H1 (cell line): ENCODE results near the gene GABARAPL1. TPM values are rescaled to one million over a fixed set of nuclear protein-coding genes. Genes with fewer than 3 reads are reported as not detected.

ENCODE experiments used
- CTCF ChIA-PET: fragments of 300-600 bp; sonication (Branson Sonifier 250); formaldehyde crosslinking; loops from one replicate; lab custom pipeline; 2021; ENCODE audit not compliant: partially characterized antibody; lab: Charles Lee
- POLR2A ChIA-PET: fragments of 300-600 bp; sonication (Branson Sonifier 250); formaldehyde crosslinking; loops from one replicate; lab custom pipeline; 2021; ENCODE audit warnings: inconsistent platforms; ENCODE audit not compliant: partially characterized antibody; lab: Charles Lee
- DNase-seq, 2 experiments: peaks; one replicate each; pipeline versions ENCODE4 v3.0.0 to v3.0.0-alpha.2; 2010 to 2022; ENCODE audit warnings: low spot score in 2 of 2, low read depth in 1 of 2, mixed read lengths in 1 of 2
- FAIRE-seq: peaks from 2 replicates; lab custom pipeline; 2011; peaks lifted over from hg19 to GRCh38; lab: Jason Lieb, UNC
- H2AFZ ChIP-seq: 2 replicates; pipeline ENCODE4 v1.8.1; 2012; ENCODE audit warnings: low read length, inconsistent platforms
- H2AK5ac ChIP-seq: 2 replicates; pipeline ENCODE4 v1.6.1; 2013; ENCODE audit warnings: low read depth, low read length
- H2BK120ac ChIP-seq: replicated peaks from 2 replicates; pipeline ENCODE3; 2013; ENCODE audit warnings: low read depth, low read length, inconsistent platforms
- H2BK12ac ChIP-seq: 2 replicates; pipeline ENCODE4 v1.6.1; 2013; ENCODE audit warnings: low read depth, low read length
- H2BK15ac ChIP-seq: 2 replicates; pipeline ENCODE4 v1.6.1; 2013; ENCODE audit warnings: low read length
- H2BK20ac ChIP-seq: 2 replicates; pipeline ENCODE4 v1.6.1; 2013; ENCODE audit warnings: low read length
- H2BK5ac ChIP-seq: 2 replicates; pipeline ENCODE4 v1.6.1; 2013; ENCODE audit warnings: low read depth, low read length
- H3K14ac ChIP-seq: 2 replicates; pipeline ENCODE4 v1.6.1; 2013; ENCODE audit warnings: inconsistent platforms; ENCODE audit not compliant: insufficient read length
- H3K18ac ChIP-seq: 2 replicates; pipeline ENCODE4 v1.6.1; 2013; ENCODE audit warnings: low read length; ENCODE audit errors: extremely low read depth
- H3K23ac ChIP-seq: 2 replicates; pipeline ENCODE4 v1.6.1; 2013; ENCODE audit warnings: inconsistent platforms; ENCODE audit not compliant: insufficient read length
- H3K23me2 ChIP-seq: 2 replicates; pipeline ENCODE4 v1.6.1; 2013; ENCODE audit warnings: low read depth, low read length
- H3K27ac ChIP-seq: 2 replicates; pipeline ENCODE4 v1.6.1; 2011; ENCODE audit warnings: low read depth, low read length, inconsistent platforms
- H3K27me3 ChIP-seq, 4 experiments: replicated peaks in 1 of 4; 1 replicate in 1 of 4; 2 replicates in 3 of 4; pipeline versions ENCODE4 v1.6.1 to v1.8.1; 2011 to 2013; ENCODE audit warnings: low read length in 3 of 4, mild to moderate bottlenecking in 3 of 4, inconsistent platforms in 2 of 4, mixed read lengths in 2 of 4, moderate library complexity in 1 of 4; ENCODE audit not compliant: control insufficient read depth in 3 of 4, insufficient read depth in 3 of 4; ENCODE audit errors: extremely low read depth in 1 of 4
- H3K36me3 ChIP-seq, 4 experiments: 2 replicates each; pipeline versions ENCODE4 v1.6.1 to v1.8.1; 2011 to 2013; ENCODE audit warnings: mild to moderate bottlenecking in 4 of 4, low read length in 3 of 4, moderate library complexity in 2 of 4, control low read depth in 1 of 4, inconsistent platforms in 1 of 4; ENCODE audit not compliant: insufficient read depth in 4 of 4, control insufficient read depth in 2 of 4
- H3K4ac ChIP-seq: replicated peaks from 2 replicates; pipeline ENCODE3; 2013; ENCODE audit warnings: low read length, low read depth, mixed read lengths, inconsistent platforms; ENCODE audit not compliant: insufficient read length
- H3K4me1 ChIP-seq, 4 experiments: replicated peaks in 1 of 4; 1 replicate in 1 of 4; 2 replicates in 3 of 4; pipeline versions ENCODE4 v1.6.1 to v1.8.1; 2011 to 2013; ENCODE audit warnings: low read length in 3 of 4, inconsistent platforms in 2 of 4, mixed read lengths in 1 of 4; ENCODE audit not compliant: insufficient read depth in 4 of 4, control insufficient read depth in 3 of 4
- H3K4me2 ChIP-seq, 2 experiments: 2 replicates each; pipeline versions ENCODE4 v1.6.1 to v1.8.1; 2011 to 2013; ENCODE audit warnings: low read depth in 2 of 2, low read length in 2 of 2, control low read depth in 1 of 2, inconsistent platforms in 1 of 2, mild to moderate bottlenecking in 1 of 2; ENCODE audit not compliant: insufficient read depth in 1 of 2
- H3K4me3 ChIP-seq, 4 experiments: fragments of 200-600, 300-600 bp in 1 of 4; sonication (generic), shearing (Covaris generic), sonication (Bioruptor Twin) in 1 of 4; 2 replicates each; pipeline versions ENCODE4 v1.5.1 to v1.8.1; 2011 to 2016; ENCODE audit warnings: low read length in 4 of 4, low read depth in 3 of 4, control low read depth in 2 of 4, inconsistent platforms in 2 of 4, mild to moderate bottlenecking in 2 of 4, mixed read lengths in 1 of 4, moderate library complexity in 1 of 4; ENCODE audit not compliant: insufficient read depth in 2 of 4; ENCODE audit errors: extremely low read depth in 1 of 4
- H3K56ac ChIP-seq: replicated peaks from 2 replicates; pipeline ENCODE3; 2013; ENCODE audit warnings: low read depth, mild to moderate bottlenecking, mixed read lengths, low read length, inconsistent platforms; ENCODE audit not compliant: insufficient read length
- H3K79me1 ChIP-seq: 2 replicates; pipeline ENCODE4 v1.6.1; 2013; ENCODE audit warnings: low read depth, low read length, control low read depth
- H3K79me2 ChIP-seq, 2 experiments: 2 replicates each; pipeline versions ENCODE4 v1.6.1 to v1.8.1; 2012 to 2013; ENCODE audit warnings: low read length in 2 of 2, mild to moderate bottlenecking in 2 of 2, inconsistent platforms in 1 of 2; ENCODE audit not compliant: insufficient read depth in 2 of 2, control insufficient read depth in 1 of 2
- H3K9ac ChIP-seq, 4 experiments: replicated peaks in 1 of 4; 1 replicate in 1 of 4; 2 replicates in 3 of 4; pipeline versions ENCODE4 v1.6.1 to v1.8.1; 2011 to 2013; ENCODE audit warnings: low read depth in 3 of 4, low read length in 3 of 4, control low read depth in 2 of 4, mild to moderate bottlenecking in 2 of 4, moderate library complexity in 2 of 4, inconsistent platforms in 1 of 4; ENCODE audit errors: extremely low read depth in 1 of 4
- H3K9me3 ChIP-seq, 2 experiments: 2 replicates each; pipeline versions ENCODE4 v1.6.1 to v1.8.1; 2012 to 2013; ENCODE audit warnings: mild to moderate bottlenecking in 2 of 2, moderate library complexity in 2 of 2, control low read depth in 1 of 2, inconsistent platforms in 1 of 2, low read depth in 1 of 2, low read length in 1 of 2, mixed read lengths in 1 of 2; ENCODE audit not compliant: insufficient read depth in 2 of 2
- H4K20me1 ChIP-seq, 2 experiments: replicated peaks in 1 of 2; 2 replicates each; pipeline versions ENCODE3 to v1.8.1; 2011 to 2013; ENCODE audit warnings: inconsistent platforms in 2 of 2, low read length in 2 of 2, mild to moderate bottlenecking in 1 of 2; ENCODE audit not compliant: insufficient read depth in 2 of 2, control insufficient read depth in 1 of 2
- H4K5ac ChIP-seq: 2 replicates; pipeline ENCODE4 v1.6.1; 2013; ENCODE audit warnings: low read length, low read depth, mixed read lengths, inconsistent platforms; ENCODE audit not compliant: insufficient read length
- H4K8ac ChIP-seq: 2 replicates; pipeline ENCODE4 v1.8.0; 2013; ENCODE audit warnings: mild to moderate bottlenecking, moderate library complexity, low read length, inconsistent platforms; ENCODE audit not compliant: insufficient read depth; ENCODE audit errors: extremely low read depth
- H4K91ac ChIP-seq: replicated peaks from 2 replicates; pipeline ENCODE3; 2013; ENCODE audit warnings: low read length, mixed read lengths, inconsistent platforms; ENCODE audit not compliant: insufficient read length
- BRCA1 ChIP-seq: IDR thresholded peaks from 2 replicates; pipeline ENCODE4 v1.6.1; 2012; ENCODE audit warnings: low read depth, low read length, improper control_type of control experiment
- EP300 ChIP-seq, 2 experiments: IDR thresholded peaks; 1 replicate in 1 of 2; 2 replicates in 1 of 2; pipeline ENCODE4 v1.6.1; 2011 to 2012; ENCODE audit warnings: low read depth in 2 of 2, low read length in 2 of 2, mild to moderate bottlenecking in 2 of 2, borderline replicate concordance in 1 of 2, inconsistent platforms in 1 of 2, moderate library complexity in 1 of 2
- HDAC6 ChIP-seq: IDR thresholded peaks from one replicate; pipeline ENCODE4 v1.7.1; 2012; ENCODE audit warnings: low read depth, mild to moderate bottlenecking, inconsistent platforms, low read length, moderate library complexity
- KDM4A ChIP-seq: IDR thresholded peaks from one replicate; pipeline ENCODE4 v1.7.1; 2012; ENCODE audit warnings: low read depth, mild to moderate bottlenecking, moderate library complexity, low read length, inconsistent platforms; ENCODE audit not compliant: severe bottlenecking
- KDM5A ChIP-seq: fragments of 200-600 bp; IDR thresholded peaks from 2 replicates; pipeline ENCODE4 v1.7.1; 2012; ENCODE audit warnings: mild to moderate bottlenecking, low read length, inconsistent platforms, mixed read lengths
- MAFK ChIP-seq: IDR thresholded peaks from 2 replicates; pipeline ENCODE4 v1.6.1; 2012; ENCODE audit warnings: low read depth, mild to moderate bottlenecking, improper control_type of control experiment, low read length
- RFX5 ChIP-seq: IDR thresholded peaks from 2 replicates; pipeline ENCODE4 v1.6.1; 2011; ENCODE audit warnings: low read depth, low read length, improper control_type of control experiment, borderline replicate concordance
- RNF2 ChIP-seq: fragments of 200-900, 300-1000 bp; sonication (generic); IDR thresholded peaks from 2 replicates; pipeline ENCODE4 v1.7.1; 2016; ENCODE audit warnings: borderline replicate concordance, low read depth, mild to moderate bottlenecking, antibody characterized with exemption, low read length; ENCODE audit not compliant: poor library complexity, severe bottlenecking; ENCODE audit errors: missing control alignments
- SP4 ChIP-seq: IDR thresholded peaks from 2 replicates; pipeline ENCODE4 v1.6.1; 2012; ENCODE audit warnings: low read length, inconsistent platforms
- TAF1 ChIP-seq: IDR thresholded peaks from 2 replicates; pipeline ENCODE4 v1.6.1; 2011; ENCODE audit warnings: mild to moderate bottlenecking, low read depth, low read length
- TAF7 ChIP-seq: optimal IDR thresholded peaks from 2 replicates; pipeline ENCODE3; 2011; ENCODE audit warnings: low read depth, mild to moderate bottlenecking, inconsistent platforms, low read length, moderate library complexity, borderline replicate concordance
- WGBS, 2 experiments: shearing (Covaris generic) in 1 of 2; methylation state at CpG; one replicate each; pipeline versions ENCODE4 v1.1.6 to v1.1.7; 2013 to 2015; ENCODE audit warnings: low lambda C conversion rate in 2 of 2, mixed read lengths in 2 of 2, inconsistent platforms in 1 of 2, low coverage in 1 of 2, missing lambda C conversion rate in 1 of 2; ENCODE audit not compliant: insufficient replicate concordance in 2 of 2, insufficient coverage in 1 of 2, insufficient read length in 1 of 2; ENCODE audit errors: extremely low coverage in 1 of 2, missing lambda C conversion rate in 1 of 2; 5-methylcytosine and 5-hydroxymethylcytosine counted together
- polyA plus RNA-seq, 7 experiments: library from polyadenylated mRNA; depleted of rRNA in 3 of 7; stranded (reverse) in 5 of 7; unstranded in 2 of 7; fragments of >200 nt in 5 of 7; fragments of 200-250 nt in 2 of 7; gene quantifications; 1 replicate in 5 of 7; 2 replicates in 1 of 7; 4 replicates in 1 of 7; pipeline versions ENCODE4 v1.2.1 to v1.2.3, GENCODE V29; 2011 to 2013; ENCODE audit warnings: missing spikeins in 2 of 7, mixed read lengths in 2 of 7
- total RNA-seq: library from RNA; stranded (reverse); fragmentation: NEBNext Ultra II Directional; extraction: Animal tissue kit (Norgen Biotek cat#: 25700); gene quantifications from 2 replicates; pipeline ENCODE4 v1.2.1, GENCODE V29; 2021
- TF ChIP-seq, protein P1 (sequence below): IDR thresholded peaks from 2 replicates; pipeline ENCODE4 v1.6.1; 2012; ENCODE audit warnings: low read length, inconsistent platforms

The GABARAPL1 gene
- total and polyA plus RNA-seq, 2 of the 8 experiments (the other 6 are each of a cell fraction or from before 2014, with no cell fraction given) = 56.1 to 87.9 TPM

GRCh38 chr12:10252201-10252600 lies 39.5 kb downstream of the GABARAPL1 start:
- no peak overlapping the region for H4K8ac ChIP-seq
- CTCF ChIA-PET = interaction anchor here (1.2 to 1.3 kb wide), 2 partner anchors 16 to 309 kb away, joined by 3 to 9 read pairs; no protein-coding TSS in a partner anchor
- no peak overlapping the region for H3K4ac ChIP-seq
- DNase-seq = no peak
- no peak overlapping the region for H2BK5ac ChIP-seq
- no peak for FAIRE-seq
- no peak overlapping the region for H3K27ac ChIP-seq
- no peak overlapping the region for H2BK20ac ChIP-seq
- POLR2A ChIA-PET = no interaction called here
- H2BK12ac ChIP-seq = no peak overlapping the region
- no peak overlapping the region for H2AK5ac ChIP-seq
- no peak overlapping the region for H2AFZ ChIP-seq
- no peak overlapping the region for H3K18ac ChIP-seq
- no peak overlapping the region for H2BK15ac ChIP-seq
- H4K5ac ChIP-seq = no peak overlapping the region
- H3K9ac ChIP-seq = no peak overlapping the region
- no peaks in the 10 kb centered on the region; a peak in 1 of 4 replicates for H3K9me3 ChIP-seq
- H4K20me1 ChIP-seq = no peaks in the 10 kb centered on the region
- no peaks in the 10 kb centered on the region for H3K27me3 ChIP-seq
- H3K23me2 ChIP-seq = no peaks in the 10 kb centered on the region
- H3K79me2 ChIP-seq = no peaks in the 10 kb centered on the region
- H3K4me2 ChIP-seq = no peak overlapping the region
- H3K4me3 ChIP-seq = no peak overlapping the region
- 87% methylated on average over 4 of the region's 4 CpGs; no CpG with 5 or more reads in 1 of the 2 experiments for WGBS, 2 experiments
- H3K79me1 ChIP-seq = no peaks in the 10 kb centered on the region
- H3K36me3 ChIP-seq = no peaks in the 10 kb centered on the region
- H3K4me1 ChIP-seq = no peaks in the 10 kb centered on the region
- H2BK120ac ChIP-seq = no peak overlapping the region
- no peak overlapping the region for H3K56ac ChIP-seq
- no peak overlapping the region for H4K91ac ChIP-seq
- H3K23ac ChIP-seq = no peak overlapping the region
- H3K14ac ChIP-seq = no peak overlapping the region
- TF ChIP-seq SP4 = no peak
- TF ChIP-seq MAFK = no peak
- TF ChIP-seq, protein P1, sequence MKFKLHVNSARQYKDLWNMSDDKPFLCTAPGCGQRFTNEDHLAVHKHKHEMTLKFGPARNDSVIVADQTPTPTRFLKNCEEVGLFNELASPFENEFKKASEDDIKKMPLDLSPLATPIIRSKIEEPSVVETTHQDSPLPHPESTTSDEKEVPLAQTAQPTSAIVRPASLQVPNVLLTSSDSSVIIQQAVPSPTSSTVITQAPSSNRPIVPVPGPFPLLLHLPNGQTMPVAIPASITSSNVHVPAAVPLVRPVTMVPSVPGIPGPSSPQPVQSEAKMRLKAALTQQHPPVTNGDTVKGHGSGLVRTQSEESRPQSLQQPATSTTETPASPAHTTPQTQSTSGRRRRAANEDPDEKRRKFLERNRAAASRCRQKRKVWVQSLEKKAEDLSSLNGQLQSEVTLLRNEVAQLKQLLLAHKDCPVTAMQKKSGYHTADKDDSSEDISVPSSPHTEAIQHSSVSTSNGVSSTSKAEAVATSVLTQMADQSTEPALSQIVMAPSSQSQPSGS = no peak
- TF ChIP-seq TAF1 = no peak
- TF ChIP-seq KDM4A = no peak
- TF ChIP-seq RFX5 = no peak
- TF ChIP-seq TAF7 = no peak
- TF ChIP-seq KDM5A = no peak
- TF ChIP-seq RNF2 = no peak
- no peak for TF ChIP-seq BRCA1
- no peak for TF ChIP-seq HDAC6
- TF ChIP-seq EP300 (IDR thresholded peaks at IDR 0.05; ENCODE audit: borderline replicate concordance in 1 of 2, low read depth in 2 of 2, low read length in 2 of 2) = no peak
